Testis (tissue), 3 donors: Measurements from ENCODE around the gene TMEM120B. TPM values are rescaled to one million over a fixed set of nuclear protein-coding genes. Genes with fewer than 3 reads are reported as not detected.

Experiments
- DNase-seq: peaks from one replicate; pipeline ENCODE4 v3.0.0-alpha.2; 2019
- H3K27ac ChIP-seq, 2 donors: fragments of 200-600 bp; sonication (generic); one replicate each; pipeline ENCODE4 v1.5.1; 2019
- H3K27me3 ChIP-seq: fragments of 200-600 bp; sonication (generic); one replicate; pipeline ENCODE4 v1.5.1; 2019
- H3K36me3 ChIP-seq: fragments of 200-600 bp; sonication (generic); one replicate; pipeline ENCODE4 v1.5.1; 2017; ENCODE audit warnings: low read depth; ENCODE audit errors: missing control alignments
- H3K4me1 ChIP-seq: fragments of 200-600 bp; sonication (generic); one replicate; pipeline ENCODE4 v1.5.1; 2019
- H3K4me3 ChIP-seq, 2 donors: fragments of 200-600 bp; sonication (generic); one replicate each; pipeline ENCODE4 v1.5.1; 2017 to 2019
- H3K9me3 ChIP-seq: fragments of 200-600 bp; sonication (generic); one replicate; pipeline ENCODE4 v1.5.1; 2017
- POLR2A ChIP-seq: fragments of 450-650 bp; IDR thresholded peaks from one replicate; pipeline ENCODE4 v1.6.1; 2017; ENCODE audit warnings: antibody characterized with exemption, mild to moderate bottlenecking, moderate library complexity
- WGBS, 2 donors: methylation state at CpG; one replicate each; pipeline ENCODE4 v1.1.5; 2018; 5-methylcytosine and 5-hydroxymethylcytosine counted together
- intact Hi-C: fragments of 100-400 bp; cut with DNase I; formaldehyde crosslinking; loops from one replicate; pipeline ENCODE4 v1.15.1; 2023; ENCODE audit warnings: low total_unique reads
- polyA plus RNA-seq: library from polyadenylated mRNA; stranded (reverse); fragments of 350-450 nt; fragmentation: Illumina TruSeq; extraction: RNeasy Lipid Tissue Mini Kit (QIAGEN cat#74804); gene quantifications from one replicate; pipeline ENCODE4 v1.2.3, GENCODE V29; 2014; ENCODE audit warnings: low read depth, low replicate concordance; ENCODE audit not compliant: insufficient read depth
- total RNA-seq, 2 donors: library from RNA; depleted of rRNA; stranded (reverse); fragments of >200 nt; gene quantifications; one replicate each; pipeline ENCODE4 v1.2.3, GENCODE V29; 2016
- TF ChIP-seq, protein P1 (sequence below), 3 experiments: fragments of 450-650 bp in 2 of 3; fragments of 200-600 bp in 1 of 3; sonication (generic) in 1 of 3; IDR thresholded peaks; one replicate each; pipeline ENCODE4 v1.5.1; 2016 to 2019; ENCODE audit warnings: antibody characterized with exemption in 3 of 3, mild to moderate bottlenecking in 2 of 3, moderate library complexity in 1 of 3

TMEM120B gene
- total and polyA plus RNA-seq, 3 donors from 2014 or later = 4.9 to 17.2 (median 16.9) TPM

DNA sequence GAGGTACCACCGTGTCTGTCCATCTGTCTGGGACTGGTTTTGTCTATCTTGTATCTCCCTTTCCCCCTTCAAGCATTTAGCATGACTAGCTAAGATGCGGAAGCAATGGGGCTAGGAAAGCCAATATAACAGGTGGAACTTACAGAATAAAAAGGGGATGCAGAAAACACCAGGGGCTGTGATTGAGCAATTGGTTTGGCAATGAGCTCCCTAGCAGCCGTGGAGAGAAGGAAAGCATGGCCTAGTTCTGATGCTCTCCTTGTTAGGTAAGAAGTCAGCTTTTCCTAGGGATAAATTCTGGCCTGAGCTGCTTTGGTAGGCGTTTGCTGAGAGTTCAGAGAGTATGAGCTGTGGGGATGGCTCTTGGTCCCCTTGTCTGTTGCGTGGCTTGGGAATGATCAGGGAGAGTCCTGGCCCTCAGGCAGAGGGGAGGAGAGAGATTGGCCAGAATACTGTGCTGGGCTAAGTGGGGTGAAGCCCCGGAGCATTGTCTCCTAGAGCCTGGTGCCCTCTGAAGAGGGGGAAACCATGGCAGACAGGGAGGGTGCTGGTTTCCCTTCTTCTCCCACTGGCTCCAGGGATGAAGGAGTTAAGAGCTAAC lies 98.4 kb downstream of the TMEM120B start:
- H3K27me3 ChIP-seq = no peaks in the 10 kb centered on the region
- peak overlapping the region in 1 of 2 donors; percentile 74 for H3K4me3 ChIP-seq
- H3K36me3 ChIP-seq = no peaks in the 10 kb centered on the region
- TF ChIP-seq POLR2A = no peak
- TF ChIP-seq, protein P1, sequence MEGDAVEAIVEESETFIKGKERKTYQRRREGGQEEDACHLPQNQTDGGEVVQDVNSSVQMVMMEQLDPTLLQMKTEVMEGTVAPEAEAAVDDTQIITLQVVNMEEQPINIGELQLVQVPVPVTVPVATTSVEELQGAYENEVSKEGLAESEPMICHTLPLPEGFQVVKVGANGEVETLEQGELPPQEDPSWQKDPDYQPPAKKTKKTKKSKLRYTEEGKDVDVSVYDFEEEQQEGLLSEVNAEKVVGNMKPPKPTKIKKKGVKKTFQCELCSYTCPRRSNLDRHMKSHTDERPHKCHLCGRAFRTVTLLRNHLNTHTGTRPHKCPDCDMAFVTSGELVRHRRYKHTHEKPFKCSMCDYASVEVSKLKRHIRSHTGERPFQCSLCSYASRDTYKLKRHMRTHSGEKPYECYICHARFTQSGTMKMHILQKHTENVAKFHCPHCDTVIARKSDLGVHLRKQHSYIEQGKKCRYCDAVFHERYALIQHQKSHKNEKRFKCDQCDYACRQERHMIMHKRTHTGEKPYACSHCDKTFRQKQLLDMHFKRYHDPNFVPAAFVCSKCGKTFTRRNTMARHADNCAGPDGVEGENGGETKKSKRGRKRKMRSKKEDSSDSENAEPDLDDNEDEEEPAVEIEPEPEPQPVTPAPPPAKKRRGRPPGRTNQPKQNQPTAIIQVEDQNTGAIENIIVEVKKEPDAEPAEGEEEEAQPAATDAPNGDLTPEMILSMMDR (IDR thresholded peaks at IDR 0.05) = no peak
- no peaks in the 10 kb centered on the region for H3K9me3 ChIP-seq
- intact Hi-C loops = loop anchor here (2.0 kb wide), 1 partner anchor 16 kb away; no protein-coding TSS in a partner anchor
- 57 to 66% methylated on average over 6 of the region's 6 CpGs for WGBS, 2 donors
- H3K27ac ChIP-seq = peak overlapping the region in 1 of 2 donors; percentile 64
- H3K4me1 ChIP-seq = peaks cover 41% of the 10 kb centered on the region
- no peak for DNase-seq

- Histone ChIP-seq H3K4me3 (peak overlapping the region; percentile 50 to 74), H3K9me3 (no peaks in the 10 kb centered on the region), H3K27me3 (no peaks in the 10 kb centered on the region), H3K4me1 (peaks cover 34% of the 10 kb centered on the region), H3K36me3 (no peaks in the 10 kb centered on the region), H3K27ac (peak overlapping the region; percentile 63 to 64)
- TF ChIP-seq POLR2A = no peak
- TF ChIP-seq, protein P1 (IDR thresholded peaks at IDR 0.05) = peak; percentile 95 to 100 (median 98)
- WGBS, 2 donors = 4 to 6% methylated on average over 18 to 40 of the region's 46 CpGs
- intact Hi-C loops = loop anchor here (2.0 kb wide), 1 partner anchor 17 kb away; no protein-coding TSS in a partner anchor
- DNase-seq = peak; percentile 68
These were observed 99.1 kb downstream of the TMEM120B start for GRCh38 chr12:121811434-121812319.

- Histone ChIP-seq H3K4me3 (peak overlapping the region; percentile 50 to 74), H3K36me3 (no peaks in the 10 kb centered on the region), H3K27ac (peak overlapping the region; percentile 63 to 64), H3K9me3 (no peaks in the 10 kb centered on the region), H3K27me3 (no peaks in the 10 kb centered on the region), H3K4me1 (peaks cover 33% of the 10 kb centered on the region)
- intact Hi-C loops = no loop called here
- WGBS, 2 donors = 8 to 19% methylated on average over 11 to 24 of the region's 26 CpGs
- DNase-seq = peak; percentile 82
- TF ChIP-seq, protein P1 (IDR thresholded peaks at IDR 0.05) = no peak
- no peak for TF ChIP-seq POLR2A
These were observed 99.8 kb downstream of the TMEM120B start for GRCh38 chr12:121812320-121812871.

GRCh38 chr12:121812921-121813896 lies 100.7 kb downstream of the TMEM120B start:
- no peaks in the 10 kb centered on the region for H3K27me3 ChIP-seq
- peak; percentile 65 for DNase-seq
- H3K9me3 ChIP-seq = no peaks in the 10 kb centered on the region
- TF ChIP-seq POLR2A = no peak
- TF ChIP-seq, protein P1 (IDR thresholded peaks at IDR 0.05) = no peak
- H3K36me3 ChIP-seq = no peaks in the 10 kb centered on the region
- WGBS, 2 donors = 19 to 21% methylated on average over 25 of the region's 25 CpGs
- intact Hi-C loops = no loop called here
- H3K4me3 ChIP-seq = peak overlapping the region in 1 of 2 donors; percentile 74
- H3K27ac ChIP-seq = no peak overlapping the region
- peaks cover 33% of the 10 kb centered on the region for H3K4me1 ChIP-seq
